ENCODE measurements around the gene UXS1.

GRCh38 chr2:106107509-106108131 is 86.5 kb downstream of the UXS1 start:
- TF ChIP-seq, protein P1, sequence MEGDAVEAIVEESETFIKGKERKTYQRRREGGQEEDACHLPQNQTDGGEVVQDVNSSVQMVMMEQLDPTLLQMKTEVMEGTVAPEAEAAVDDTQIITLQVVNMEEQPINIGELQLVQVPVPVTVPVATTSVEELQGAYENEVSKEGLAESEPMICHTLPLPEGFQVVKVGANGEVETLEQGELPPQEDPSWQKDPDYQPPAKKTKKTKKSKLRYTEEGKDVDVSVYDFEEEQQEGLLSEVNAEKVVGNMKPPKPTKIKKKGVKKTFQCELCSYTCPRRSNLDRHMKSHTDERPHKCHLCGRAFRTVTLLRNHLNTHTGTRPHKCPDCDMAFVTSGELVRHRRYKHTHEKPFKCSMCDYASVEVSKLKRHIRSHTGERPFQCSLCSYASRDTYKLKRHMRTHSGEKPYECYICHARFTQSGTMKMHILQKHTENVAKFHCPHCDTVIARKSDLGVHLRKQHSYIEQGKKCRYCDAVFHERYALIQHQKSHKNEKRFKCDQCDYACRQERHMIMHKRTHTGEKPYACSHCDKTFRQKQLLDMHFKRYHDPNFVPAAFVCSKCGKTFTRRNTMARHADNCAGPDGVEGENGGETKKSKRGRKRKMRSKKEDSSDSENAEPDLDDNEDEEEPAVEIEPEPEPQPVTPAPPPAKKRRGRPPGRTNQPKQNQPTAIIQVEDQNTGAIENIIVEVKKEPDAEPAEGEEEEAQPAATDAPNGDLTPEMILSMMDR (IDR thresholded peaks at IDR 0.05), result no peak
- no peak for TF ChIP-seq POLR2AphosphoS5 (IDR thresholded peaks at IDR 0.05)

All from transverse colon (tissue), 4 donors.